ENCODE results near the gene STON1.
"Not testable (repeated sequence)": the region's sequence is repeated elsewhere in the genome, so short reads cannot be mapped to it uniquely, and the experiment has no call there.

The STON1 gene

GRCh38 chr2:48529194-48529593 is 760 bp upstream of the STON1 start:
- no peak for DNase-seq

- DNase-seq = no peak
These were observed 300 bp upstream of the STON1 start for GRCh38 chr2:48529676-48530032.

- DNase-seq = no peak
These were observed 1.2 kb downstream of the STON1 start for GRCh38 chr2:48531141-48531648.

GRCh38 chr2:48532174-48532573 is 2.2 kb downstream of the STON1 start:
- DNase-seq = no peak

- no peak for DNase-seq
These were observed 2.9 kb downstream of the STON1 start for GRCh38 chr2:48532824-48533223.

GRCh38 chr2:48534781-48535180 is 4.8 kb downstream of the STON1 start:
- no peak for DNase-seq

GRCh38 chr2:48540237-48540935 is 10.4 kb downstream of the STON1 start:
- DNase-seq = no peak

GRCh38 chr2:48541666-48542389 is 11.9 kb downstream of the STON1 start:
- no peak for DNase-seq

- no peak for DNase-seq
These were observed 13.9 kb downstream of the STON1 start for GRCh38 chr2:48543895-48544294.

GRCh38 chr2:48545244-48545643 is 15.3 kb downstream of the STON1 start:
- DNase-seq = no peak

GRCh38 chr2:48548840-48549239 is 18.9 kb downstream of the STON1 start:
- DNase-seq = no peak

- DNase-seq = no peak
These were observed 20.0 kb downstream of the STON1 start for GRCh38 chr2:48549972-48550371.

- no peak for DNase-seq
These were observed 21.6 kb downstream of the STON1 start for GRCh38 chr2:48551548-48551947.

GRCh38 chr2:48555071-48555470 is 25.1 kb downstream of the STON1 start:
- DNase-seq = not testable (repeated sequence)

GRCh38 chr2:48558456-48558855 is 28.5 kb downstream of the STON1 start:
- DNase-seq = no peak

- no peak for DNase-seq
These were observed 30.7 kb downstream of the STON1 start for GRCh38 chr2:48560546-48561209.

GRCh38 chr2:48562281-48562680 is 32.3 kb downstream of the STON1 start:
- DNase-seq = no peak

GRCh38 chr2:48566592-48567310 is 36.8 kb downstream of the STON1 start:
- DNase-seq = no peak

- no peak for DNase-seq
These were observed 37.7 kb downstream of the STON1 start for GRCh38 chr2:48567671-48568070.

- no peak for DNase-seq
These were observed 38.6 kb downstream of the STON1 start for GRCh38 chr2:48568547-48568946.

- DNase-seq = no peak
These were observed 39.5 kb downstream of the STON1 start for GRCh38 chr2:48569433-48569832.

GRCh38 chr2:48572816-48573215 is 42.9 kb downstream of the STON1 start:
- no peak for DNase-seq

Measured in T-helper 2 cell (primary cell).